ENCODE results near the gene TGFBR2.

TGFBR2 gene

DNA sequence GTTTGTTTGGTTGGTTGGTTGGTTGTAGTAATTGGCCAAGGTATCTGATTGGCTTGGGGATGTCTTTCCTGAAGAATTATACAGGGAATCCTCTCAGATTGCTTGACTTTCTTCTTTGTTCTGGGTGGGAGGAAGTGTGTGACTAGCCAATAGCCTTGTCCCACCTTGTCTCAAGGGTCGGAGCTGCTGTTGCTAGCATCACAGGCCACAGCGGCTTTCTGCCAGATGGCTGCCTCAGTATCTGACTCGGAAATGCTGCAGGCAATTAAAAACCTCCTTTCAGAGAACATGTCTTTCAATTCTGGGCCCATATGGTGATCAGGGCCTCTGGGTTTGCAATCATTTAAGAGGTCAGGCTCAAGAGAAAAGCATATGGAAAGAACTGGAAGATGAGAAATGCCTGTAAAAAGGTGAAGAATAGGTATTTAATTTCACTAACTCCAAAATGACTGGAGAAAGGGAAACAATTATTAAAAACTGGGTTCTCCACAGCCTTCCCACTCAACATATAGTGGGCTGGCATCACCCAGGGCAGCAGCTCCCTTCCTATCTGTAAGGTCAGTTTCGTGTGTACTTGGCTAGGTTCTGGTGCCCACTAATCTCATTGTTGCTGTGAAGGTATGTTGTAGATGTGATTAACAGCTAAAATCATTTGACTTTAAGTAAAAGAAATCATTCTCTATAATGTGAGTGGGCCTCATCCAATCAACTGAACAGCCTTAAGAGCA is 32.4 kb downstream of the TGFBR2 start:
- DNase-seq: no peak

DNA sequence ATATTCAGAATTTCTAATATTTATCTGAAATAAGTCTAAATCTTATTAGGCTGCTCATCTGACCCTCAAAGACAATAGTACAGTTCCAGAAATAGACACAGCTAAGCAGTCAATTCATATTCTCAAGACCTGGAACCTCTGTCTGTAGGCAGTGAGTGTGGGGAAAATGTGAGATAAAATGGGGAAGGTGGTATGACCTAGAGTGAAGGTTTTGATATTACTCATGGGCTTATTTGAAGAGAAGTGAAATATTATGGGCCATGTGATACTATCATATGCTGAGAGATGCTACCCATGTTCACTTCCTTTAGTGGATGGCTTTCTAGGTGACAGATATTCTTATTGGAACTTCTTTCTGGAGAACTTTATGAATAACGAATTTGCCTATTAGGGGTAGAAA is 33.5 kb downstream of the TGFBR2 start:
- peak; percentile 67 for DNase-seq

DNA sequence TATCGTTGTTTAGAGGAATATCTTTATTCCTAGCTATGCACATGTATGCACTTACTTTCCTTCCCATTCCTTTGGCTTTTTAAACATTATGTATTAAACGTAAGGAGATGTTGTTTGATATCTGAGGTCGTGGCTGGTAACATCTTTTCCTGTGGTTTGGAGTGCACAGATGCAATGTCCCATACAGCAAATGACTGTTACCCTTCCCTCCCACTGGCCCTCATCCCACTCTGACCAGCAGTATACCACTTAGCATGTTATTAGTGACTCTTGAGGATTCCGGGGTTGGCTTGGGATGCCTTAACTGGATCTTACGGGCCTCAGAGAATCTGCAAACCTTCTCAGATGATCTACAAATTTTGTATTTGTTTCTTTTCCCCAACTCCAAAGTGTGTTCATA is 34.5 kb downstream of the TGFBR2 start:
- no peak for DNase-seq

DNA sequence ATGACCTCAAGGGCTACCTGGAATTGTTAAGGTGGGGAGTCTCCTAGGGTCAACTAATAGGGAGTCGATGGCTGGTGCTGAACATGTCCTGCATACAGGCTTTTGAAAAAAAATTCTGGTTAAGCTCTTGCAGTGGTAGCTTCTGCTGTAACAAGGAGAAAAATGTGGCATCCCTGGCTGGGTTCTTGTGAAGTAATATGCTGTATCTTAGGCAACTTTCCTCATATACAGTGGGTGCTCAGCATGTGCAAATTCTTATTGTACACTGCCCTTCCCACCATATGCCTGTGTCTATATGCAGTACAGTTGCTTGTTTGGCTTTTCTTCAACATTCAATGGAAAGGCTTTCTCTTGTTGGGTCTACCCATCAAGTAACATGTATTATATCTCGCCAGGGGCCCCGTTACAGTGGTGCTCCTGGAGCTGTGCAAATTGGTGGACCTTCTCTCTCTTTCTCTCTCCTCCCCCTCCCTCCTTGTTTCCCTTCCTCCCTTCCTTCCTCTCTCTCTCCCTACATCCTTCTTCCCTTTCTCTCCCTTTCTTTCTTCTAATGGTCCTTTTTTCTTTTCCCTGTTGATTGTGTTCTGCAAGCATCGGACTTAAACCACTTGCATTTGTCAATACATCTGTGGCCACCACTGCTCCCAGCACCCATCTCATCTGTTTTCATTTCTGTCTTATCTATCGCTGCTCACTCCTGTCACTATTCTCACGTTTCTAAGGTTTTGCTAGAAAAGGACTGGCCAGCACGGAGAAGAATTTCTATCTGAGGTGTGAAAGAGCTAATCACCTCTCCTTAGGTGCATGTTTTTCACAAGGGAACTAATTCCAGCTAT is 35.2 kb downstream of the TGFBR2 start:
- no peak for DNase-seq

DNA sequence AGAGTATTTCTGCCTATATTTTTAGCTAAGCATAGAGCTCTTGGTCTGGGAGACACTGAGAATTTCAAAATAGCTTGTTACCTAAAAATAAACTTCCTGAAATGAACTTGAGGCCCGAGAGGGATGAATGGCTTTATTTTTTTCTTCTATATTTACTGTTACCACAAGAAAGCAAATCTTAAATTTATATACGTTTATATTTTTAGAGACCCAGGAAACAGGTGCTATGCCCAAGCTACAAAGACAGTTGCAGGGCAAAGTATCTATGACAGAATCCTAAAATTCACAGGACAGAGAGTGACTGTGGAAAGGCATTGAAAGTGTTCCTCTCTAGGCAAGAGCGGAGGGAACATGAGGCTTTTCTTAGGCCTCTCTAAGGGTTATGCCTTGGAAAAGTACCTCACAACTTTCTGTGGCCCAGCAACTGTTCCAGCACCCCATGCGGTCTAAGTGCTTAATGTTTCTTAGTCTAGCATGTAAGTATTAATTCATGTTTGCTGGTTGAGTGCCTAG is 36.5 kb downstream of the TGFBR2 start:
- DNase-seq: no peak

DNA sequence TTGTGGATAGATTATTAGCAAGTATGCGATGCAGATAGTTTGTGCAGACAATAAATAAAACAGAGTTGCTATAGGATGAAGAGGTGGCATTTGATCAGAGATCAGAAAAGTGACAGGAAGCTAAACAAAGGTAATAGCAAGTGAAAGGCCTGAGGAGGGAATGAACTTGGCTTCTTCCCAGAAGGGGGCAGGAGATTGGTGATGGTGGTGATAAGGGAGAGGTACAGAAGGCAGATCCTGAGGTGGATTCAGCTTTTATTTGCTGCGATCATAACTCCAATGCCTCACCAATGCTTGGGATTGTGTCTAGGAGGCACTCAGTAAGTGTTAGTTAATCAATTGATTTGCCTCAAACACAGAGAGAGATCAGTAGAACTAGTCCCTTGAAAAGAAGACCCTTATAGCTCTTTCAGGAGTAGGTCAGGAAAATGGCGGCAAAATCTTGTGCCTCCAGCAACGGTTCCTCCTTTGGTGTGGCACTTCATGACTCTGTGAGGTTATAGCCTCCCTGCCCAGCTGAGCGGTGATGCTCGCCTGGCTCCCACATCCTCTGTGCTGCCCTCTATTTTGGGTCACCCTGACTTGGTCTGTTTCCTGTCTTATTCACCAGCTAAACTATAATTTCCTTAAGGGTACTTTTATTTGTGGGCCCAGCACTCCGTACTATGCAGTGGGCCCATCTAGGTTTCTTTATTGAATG is 37.5 kb downstream of the TGFBR2 start:
- DNase-seq: no peak

DNA sequence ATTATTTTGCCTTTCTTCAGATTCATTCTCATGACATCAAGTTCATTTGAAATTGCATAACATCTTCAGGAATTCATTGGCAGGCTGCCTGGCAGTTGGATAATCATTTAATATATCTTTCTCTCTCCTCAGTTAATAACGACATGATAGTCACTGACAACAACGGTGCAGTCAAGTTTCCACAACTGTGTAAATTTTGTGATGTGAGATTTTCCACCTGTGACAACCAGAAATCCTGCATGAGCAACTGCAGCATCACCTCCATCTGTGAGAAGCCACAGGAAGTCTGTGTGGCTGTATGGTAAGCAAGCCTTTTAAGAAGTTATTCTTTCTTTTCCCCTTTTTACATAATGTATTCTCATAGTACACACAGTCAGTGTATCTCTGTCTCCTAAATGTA is 38.2 kb downstream of the TGFBR2 start:
- no peak for DNase-seq

DNA sequence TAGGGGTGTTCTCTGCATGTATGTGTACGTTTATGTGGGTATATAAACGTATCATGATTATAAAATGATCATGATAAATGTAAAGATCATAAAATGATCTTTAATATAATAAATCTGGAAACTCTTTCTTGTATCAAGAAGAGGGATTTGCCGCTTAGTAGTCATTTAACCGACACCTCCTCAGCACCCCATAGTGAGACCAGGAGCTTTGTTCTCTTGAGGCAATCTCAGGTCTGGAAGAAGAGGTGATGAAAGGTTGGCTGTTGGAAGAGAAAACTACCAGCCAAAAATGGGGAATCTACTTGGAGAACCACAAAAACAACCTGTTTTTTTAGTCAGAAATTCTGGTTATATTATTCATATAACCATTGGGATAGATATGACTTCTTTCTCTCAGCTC is 38.7 kb downstream of the TGFBR2 start:
- DNase-seq: no peak

DNA sequence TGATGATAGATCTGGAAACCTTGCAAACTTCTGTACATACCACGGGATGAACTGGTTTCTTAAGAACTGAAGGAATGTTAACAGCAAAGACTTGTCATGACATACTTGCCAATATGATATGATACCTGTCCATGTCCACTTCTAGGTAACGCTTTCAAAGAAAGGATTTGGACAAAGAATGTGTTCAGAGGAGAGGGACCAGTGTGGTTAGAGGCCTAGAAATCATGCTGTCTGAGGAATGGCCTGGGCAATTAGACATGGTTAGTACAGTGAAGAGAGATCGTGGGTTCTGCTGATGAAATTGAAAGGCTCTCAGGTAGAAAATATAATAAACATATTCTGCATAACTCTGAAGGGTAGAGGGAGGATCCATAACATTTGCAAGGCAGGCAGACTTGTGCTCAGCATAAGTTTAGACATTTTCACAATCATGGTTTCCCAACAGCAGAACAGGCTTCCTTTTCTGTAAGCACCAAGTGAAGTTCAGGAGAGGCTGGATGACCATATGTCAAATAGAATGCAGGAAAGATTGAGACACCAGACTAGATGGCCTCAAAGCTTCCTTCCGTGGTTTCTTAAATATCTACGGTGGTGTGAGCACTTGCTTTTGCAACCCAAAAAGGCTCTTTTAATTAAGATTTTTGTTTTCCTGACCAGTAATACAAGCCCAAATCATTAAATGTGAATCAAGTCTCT is 39.9 kb downstream of the TGFBR2 start:
- DNase-seq: peak; percentile 86

DNA sequence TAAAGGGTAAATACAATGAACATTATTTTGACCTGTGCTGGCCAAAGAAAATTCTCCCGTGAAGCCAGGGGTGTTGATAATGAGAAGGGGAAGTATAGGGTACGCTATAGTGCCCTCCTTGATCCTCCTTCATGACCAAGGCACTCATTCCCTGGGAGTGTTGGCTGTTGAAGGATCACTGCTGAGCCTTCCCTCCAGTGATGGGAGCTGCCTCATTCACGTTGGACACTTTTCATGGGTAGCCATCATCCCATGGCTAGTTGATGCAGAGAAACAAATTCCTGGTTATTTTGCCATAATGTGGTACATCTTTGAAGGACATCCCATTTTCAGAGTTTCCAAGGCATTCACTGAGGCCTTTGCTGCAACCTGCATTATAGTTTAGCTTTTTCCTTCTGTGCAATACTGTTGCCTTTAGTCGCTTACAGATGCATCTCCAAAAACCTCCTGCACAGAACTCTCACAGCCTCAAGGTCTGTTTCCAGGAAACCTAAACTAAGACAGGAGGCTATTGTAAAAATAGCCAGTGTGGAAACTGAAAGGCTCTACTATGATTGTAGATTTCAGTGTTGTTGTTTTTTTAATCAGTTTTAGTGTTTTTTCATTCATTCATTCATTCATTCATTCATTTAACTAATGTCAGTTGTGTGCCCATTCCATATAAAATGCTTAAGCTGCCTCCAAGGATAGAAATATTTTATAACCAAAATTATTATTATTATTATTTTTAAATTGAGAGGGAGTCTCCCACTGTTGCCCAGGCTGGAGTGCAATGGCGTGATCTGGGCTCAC is 40.8 kb downstream of the TGFBR2 start:
- no peak for DNase-seq

DNA sequence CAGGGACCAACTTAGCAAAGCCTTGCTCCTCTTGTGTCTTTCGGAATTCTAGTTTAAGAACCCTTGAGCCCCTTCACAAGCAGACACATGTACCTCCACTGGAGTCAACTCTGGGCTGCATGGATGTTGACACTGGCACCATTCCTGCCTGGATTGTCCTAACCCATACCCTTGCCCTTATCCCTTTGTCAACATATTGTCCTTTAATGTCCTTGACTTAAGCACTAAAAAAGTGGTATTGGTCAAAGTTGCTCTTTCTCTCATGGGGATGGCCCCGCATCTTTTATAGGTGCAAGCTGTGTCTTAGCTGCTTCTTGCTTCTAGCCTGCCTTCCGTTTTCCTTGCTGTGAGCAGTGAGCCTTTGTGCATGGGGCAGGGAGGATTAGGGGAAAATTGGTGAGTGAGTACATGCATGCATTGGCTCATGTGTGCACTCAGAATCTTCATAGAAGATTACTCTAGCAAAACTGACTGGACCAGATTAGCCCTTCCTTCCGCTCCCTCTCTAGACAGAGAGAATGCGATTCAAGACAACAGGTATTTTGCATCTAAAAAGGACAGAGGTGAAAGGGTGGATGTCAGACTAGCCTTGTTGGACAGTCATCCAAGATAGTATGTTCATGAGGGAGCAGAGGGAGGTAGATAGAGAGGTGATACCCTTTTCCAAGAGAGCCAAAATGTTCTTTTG is 42.4 kb downstream of the TGFBR2 start:
- no peak for DNase-seq

DNA sequence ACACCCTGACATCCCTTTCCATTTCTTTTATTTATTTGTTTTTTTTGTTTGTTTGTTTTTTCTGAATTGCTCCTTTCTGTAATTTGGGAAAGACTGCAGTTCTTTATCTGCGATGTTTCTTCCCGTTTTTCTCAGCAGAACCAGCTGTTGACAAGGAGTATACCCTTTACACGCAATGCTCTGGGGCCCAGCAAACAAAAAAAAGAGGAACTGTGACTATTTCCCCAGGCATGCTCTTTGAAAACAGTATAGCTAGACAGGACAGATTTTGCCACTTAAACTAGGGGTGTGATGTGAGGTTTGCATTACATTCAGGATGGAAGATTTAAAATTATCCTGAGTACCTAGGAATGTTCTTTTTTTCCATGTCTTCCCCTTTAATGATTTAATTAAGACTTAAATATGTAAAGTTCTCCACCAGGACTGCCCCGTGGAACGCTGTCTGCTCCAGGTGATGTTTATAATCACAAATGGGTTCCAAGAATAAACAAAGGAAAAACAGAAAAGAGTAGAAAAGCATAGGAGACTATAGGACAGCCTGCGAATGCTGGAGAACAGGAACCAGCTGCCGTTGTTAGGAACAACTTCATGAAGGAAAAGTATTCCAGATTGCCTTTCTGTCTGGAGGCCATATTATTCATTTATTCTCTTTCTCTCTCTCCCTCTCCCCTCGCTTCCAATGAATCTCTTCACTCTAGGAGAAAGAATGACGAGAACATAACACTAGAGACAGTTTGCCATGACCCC is 43.3 kb downstream of the TGFBR2 start:
- DNase-seq: peak; percentile 87

DNA sequence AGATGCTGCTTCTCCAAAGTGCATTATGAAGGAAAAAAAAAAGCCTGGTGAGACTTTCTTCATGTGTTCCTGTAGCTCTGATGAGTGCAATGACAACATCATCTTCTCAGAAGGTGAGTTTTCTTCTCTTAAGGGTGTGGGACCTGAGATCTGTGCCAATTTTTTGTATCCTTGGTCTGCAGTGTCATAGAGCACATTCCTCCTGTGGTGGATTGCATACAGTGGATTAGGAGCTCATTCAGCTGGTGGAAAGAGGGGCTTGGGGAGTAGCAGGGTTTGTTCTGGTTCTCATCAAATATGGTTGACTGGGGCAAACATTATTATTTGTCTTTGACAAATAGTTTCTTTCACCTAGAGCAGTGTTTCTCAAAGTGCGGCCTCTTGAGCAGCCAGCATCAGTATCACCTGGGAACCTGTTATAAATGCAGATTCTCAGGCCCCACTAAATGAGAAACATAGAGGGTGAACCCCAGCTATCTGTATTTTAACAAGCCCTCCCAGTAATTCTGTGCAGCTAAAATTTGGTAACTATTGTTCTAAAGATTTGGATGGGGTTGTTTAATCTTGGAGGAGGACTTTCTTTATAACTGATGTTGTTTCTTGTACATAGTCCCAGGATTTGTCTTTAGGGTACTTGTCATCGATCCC is 44.1 kb downstream of the TGFBR2 start:
- DNase-seq: no peak

DNA sequence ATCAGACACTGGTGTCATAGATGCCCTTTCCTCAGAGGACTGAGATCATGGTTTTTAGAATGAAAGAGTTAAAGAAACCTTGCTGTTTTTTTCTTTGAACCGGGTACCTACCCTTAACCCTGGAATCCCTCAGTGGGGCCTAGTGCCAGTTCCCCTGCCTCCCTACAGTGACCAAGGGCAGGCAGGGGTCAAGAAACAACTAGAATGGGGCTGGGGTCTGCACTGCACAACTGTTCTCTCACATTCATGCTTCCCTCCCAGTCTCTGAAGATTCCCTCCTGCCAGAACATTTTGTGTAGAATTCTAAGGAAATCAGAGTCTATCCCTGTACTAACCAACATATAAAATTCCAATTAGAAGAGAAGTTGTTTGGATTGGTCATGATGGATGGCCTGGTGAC is 47.9 kb downstream of the TGFBR2 start:
- DNase-seq: no peak

DNA sequence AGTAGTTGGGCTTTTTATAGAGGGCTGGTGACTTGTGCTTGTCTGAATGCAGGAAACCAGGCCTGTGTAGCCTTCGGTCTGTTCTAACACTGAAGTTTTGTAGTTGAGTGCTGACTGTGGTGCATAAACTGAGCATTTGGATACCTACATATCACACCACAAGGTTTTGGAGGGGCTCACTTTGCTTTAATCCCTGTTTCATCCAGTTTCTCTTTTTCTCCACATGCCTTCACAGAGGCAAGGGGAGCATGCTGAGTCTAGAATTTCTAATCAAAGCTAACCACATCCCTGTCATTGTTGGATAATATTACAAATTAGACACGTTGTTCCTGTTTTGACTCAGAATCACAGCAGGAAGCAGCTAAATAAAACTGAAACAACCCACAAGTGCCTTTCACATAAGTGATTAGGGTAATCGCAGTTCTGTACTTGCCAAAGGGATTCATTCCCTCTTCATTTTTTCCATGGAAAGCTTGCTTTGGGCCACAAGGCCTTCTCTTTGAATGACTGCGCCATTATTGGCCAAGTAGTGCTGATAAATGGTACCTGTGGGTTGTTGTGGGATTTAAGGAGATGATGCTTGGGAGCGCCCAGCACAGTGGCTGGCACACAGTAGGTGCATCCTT is 48.9 kb downstream of the TGFBR2 start:
- peak; percentile 89 for DNase-seq

DNA sequence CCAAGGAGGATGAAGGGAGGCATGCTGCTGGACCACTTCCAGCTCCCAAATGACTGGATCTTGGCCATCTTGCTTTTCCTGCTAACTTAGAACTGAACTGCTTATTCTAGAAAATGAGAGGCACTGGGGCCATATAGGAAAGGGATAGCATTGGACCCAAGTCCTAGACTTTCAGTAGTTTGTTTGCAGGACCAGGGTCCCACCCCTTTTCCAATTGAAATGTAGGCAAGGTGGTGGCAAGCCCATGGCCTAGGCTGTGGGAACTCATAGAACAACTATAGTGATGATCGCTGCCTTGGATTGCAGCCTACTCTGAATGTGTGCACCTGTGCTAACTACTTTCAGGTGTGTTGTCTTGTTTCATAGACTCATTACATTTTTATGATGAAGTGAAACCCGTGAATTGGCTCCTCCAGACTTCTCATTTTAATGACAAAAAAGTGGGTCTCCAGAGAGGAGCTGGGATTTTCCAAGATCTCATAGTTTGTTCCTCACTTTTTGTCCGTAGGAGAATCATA is 50.3 kb downstream of the TGFBR2 start:
- DNase-seq: no peak

DNA sequence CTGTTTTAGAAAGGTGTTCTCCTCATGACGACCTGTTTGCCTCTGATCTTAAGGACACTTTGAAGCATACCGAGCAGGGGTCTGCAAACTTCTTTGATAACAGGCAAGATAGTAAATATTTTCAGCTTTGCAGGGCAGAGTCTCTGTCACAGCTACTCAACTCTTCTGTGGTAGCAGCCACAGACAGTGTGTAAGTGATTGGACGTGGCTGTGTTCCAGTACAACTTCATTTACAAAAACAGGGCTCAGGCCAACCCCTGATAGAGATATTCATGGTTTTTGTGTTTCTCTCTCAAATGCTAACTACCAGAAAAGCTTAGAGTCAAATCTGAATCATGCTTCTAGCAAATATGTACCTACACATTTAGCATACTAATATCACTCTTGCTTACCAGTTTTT is 51.5 kb downstream of the TGFBR2 start:
- DNase-seq: no peak

DNA sequence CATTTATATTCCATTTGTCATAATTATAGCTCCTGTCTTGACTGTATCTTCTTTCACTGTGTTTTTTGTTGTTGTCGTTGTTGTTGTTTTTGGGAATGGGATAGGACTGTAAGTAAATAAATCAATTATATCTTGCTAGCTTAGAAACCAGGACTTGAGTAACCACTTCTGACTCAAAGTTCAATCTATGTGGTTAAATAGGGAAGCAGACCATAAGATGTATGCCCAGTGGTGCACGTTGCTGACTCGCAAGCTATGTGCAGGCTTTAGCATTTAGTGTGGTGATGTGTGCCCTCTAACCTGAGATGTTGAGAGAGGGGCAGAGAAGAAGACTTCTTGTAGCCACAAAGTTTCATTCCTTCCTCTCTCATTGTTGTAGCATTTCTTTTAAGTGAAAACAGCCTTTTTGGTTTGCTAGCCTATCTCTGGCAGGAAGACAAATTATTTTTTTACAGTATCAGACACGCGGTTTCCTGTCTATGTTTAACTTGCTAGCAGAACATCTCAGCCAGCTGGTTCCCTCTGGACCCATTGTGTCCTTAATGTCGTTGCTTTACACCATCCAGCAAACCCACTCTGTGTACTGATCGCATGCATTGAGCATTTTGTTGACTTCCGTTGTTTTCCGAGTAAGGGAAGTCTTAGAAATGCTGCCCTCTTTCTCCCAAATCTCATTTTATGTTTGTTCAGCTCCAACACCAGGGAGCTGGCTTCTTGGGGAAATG is 52.1 kb downstream of the TGFBR2 start:
- DNase-seq: peak; percentile 85
